ENCODE measurements around the gene AGR2. TPM values are rescaled to one million over a fixed set of nuclear protein-coding genes. Genes with fewer than 3 reads are reported as not detected.
A peak's percentile ranks its signal among the peaks of the same experiment; 100 is the strongest.

Gene AGR2
- total RNA-seq, 4 donors from 2014 or later, result not detected

DNA sequence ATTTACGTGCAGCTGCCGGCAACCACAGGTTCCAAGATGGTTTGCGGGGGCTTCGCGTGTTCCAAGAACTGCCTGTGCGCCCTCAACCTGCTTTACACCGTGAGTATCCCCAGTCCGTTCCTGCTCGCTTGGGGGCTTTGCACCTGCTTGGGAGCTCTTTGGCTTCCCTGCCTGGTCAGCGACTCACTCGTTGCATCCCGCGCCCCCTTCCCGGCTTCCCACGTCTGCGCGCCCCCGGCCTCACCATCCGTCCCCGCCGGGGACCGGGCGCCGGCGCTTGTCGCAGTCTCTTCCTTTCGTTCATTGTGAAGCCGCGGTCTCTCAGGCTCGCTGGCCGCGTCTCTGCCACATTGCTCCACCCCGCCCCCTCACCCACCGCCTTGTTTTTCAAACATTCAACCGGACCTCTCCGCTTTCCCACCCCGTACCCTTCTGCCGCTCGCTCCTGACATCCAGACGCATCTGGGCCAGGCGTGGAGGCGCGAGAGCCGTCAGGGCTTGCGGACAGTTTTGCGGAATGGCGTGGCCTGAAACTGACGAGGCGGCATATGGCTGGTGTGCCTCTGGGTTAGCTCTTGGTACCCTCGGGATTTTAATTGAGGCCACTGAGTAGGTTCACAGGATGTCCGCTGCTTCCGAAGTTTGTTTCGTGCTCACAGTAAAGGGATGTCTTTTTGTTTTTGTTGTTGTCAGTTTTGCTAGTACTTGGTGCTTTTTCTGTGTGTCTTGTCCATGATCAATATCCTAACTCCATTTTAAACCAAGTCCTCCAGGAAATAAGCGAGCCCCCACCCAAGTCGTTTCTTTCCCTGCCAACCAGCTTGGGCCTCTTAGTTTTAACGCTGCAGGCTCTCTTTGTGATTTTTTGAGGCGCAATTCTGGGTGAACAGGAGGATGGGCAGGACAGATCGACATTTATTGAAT lies 50.6 kb downstream of the AGR2 start:
- peak overlapping the region; percentile 46 to 75 (median 72) for H3K4me3 ChIP-seq
- TF ChIP-seq POLR2A (IDR thresholded peaks at IDR 0.05) (no peak), EP300 (IDR thresholded peaks at IDR 0.05) (no peak)
- TF ChIP-seq, protein P1, sequence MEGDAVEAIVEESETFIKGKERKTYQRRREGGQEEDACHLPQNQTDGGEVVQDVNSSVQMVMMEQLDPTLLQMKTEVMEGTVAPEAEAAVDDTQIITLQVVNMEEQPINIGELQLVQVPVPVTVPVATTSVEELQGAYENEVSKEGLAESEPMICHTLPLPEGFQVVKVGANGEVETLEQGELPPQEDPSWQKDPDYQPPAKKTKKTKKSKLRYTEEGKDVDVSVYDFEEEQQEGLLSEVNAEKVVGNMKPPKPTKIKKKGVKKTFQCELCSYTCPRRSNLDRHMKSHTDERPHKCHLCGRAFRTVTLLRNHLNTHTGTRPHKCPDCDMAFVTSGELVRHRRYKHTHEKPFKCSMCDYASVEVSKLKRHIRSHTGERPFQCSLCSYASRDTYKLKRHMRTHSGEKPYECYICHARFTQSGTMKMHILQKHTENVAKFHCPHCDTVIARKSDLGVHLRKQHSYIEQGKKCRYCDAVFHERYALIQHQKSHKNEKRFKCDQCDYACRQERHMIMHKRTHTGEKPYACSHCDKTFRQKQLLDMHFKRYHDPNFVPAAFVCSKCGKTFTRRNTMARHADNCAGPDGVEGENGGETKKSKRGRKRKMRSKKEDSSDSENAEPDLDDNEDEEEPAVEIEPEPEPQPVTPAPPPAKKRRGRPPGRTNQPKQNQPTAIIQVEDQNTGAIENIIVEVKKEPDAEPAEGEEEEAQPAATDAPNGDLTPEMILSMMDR (IDR thresholded peaks at IDR 0.05), result no peak
- peak overlapping the region in 2 of 4 donors; percentile 64 to 72 for H3K27ac ChIP-seq

DNA sequence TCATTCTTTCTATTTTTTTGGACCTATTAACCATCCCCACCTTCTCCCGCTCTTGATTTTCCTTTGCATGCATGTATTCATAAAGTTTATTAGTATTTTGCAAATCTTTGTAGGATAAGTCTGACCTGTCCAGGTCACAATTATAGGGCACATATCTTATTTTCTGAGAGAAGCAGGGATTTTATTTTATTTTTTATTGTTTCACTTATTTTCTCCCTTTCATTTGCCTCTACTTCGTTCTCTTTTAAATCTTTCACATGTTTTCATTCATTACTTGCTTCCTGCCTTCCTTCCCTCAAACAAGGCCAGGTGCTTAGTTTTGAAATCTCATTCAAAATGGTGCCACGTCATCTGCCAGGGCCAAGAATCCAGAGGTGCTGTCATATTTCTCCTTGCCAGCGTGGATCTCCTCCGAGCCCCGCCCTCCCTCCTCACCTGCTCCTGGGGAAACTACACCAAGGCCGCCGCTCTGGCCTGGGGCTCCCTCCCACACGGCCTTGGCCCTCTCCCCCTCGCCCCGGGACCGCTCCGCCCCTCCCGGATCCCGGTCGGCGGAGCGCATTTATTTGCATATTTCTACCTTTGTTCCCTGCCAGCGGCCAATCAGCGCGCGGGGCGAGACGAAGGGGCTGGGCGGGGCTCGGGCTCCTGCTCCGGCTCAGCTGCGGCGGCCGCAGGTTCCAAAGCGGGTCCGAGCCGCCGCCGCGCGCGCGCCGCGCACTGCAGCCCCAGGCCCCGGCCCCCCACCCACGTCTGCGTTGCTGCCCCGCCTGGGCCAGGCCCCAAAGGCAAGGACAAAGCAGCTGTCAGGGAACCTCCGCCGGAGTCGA lies 51.5 kb downstream of the AGR2 start, which contains the start of gene TSPAN13:
TSPAN13 (plus strand) TSS at position 654 of the 830 bp plus-strand sequence. CDS start 213 bp downstream, outside the sequence.
- peak within 1 kb of the TSS in 2 of 4 donors; percentile 64 to 72 for H3K27ac ChIP-seq
- peak in 1 of 2 donors; percentile 13 for DNase-seq (ENCODE audit: low spot score in 2 of 2)
- TF ChIP-seq EP300 (IDR thresholded peaks at IDR 0.05) (no peak), POLR2A (IDR thresholded peaks at IDR 0.05) (peak in 1 of 2 donors; percentile 53)
- TF ChIP-seq, protein P1 (IDR thresholded peaks at IDR 0.05), result no peak

More for the DNA sequence above, 50.6 kb downstream of the AGR2 start:
- peaks cover 0 to 21% (median 4%) of the 10 kb centered on the region in 4 donors for H3K4me1 ChIP-seq
- no peak for DNase-seq (ENCODE audit: low spot score in 2 of 2)
- H3K36me3 ChIP-seq, result no peaks in the 10 kb centered on the region
- H3K27me3 ChIP-seq, result peaks cover 0 to 21% of the 10 kb centered on the region in 2 donors
- no peaks in the 10 kb centered on the region for H3K9me3 ChIP-seq
- 5 to 6% methylated on average over 55 to 58 of the region's 58 CpGs for WGBS, 2 donors

DNA sequence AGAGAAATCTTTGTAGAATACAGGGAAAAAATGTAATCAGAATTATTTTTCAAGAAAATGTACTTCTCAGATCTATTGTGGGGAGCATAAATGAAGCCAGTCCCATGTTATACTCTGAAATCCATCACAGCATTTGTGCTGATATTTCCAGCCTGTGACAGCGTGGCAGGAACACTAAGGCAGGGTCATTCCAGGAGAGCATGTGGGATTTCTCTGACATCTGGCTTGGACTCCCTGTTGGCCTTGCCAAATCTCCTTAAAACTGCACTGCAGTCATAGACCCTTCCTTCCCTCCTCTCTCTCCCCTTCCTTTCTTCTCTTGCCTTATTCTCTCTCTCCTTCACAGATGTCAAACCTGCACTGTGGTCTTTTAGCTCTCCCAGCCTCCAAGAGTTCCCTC lies 57.7 kb downstream of the AGR2 start:
- WGBS, 2 donors, result 44 to 50% methylated on average over 1 of the region's 1 CpG
- no peak for TF ChIP-seq POLR2A (IDR thresholded peaks at IDR 0.05)
- TF ChIP-seq EP300 (IDR thresholded peaks at IDR 0.05), result no peak
- TF ChIP-seq, protein P1 (IDR thresholded peaks at IDR 0.05), result no peak
- DNase-seq (ENCODE audit: low spot score in 2 of 2), result no peak
- no peaks in the 10 kb centered on the region for H3K27me3 ChIP-seq
- H3K4me3 ChIP-seq, result no peak overlapping the region
- no peaks in the 10 kb centered on the region for H3K36me3 ChIP-seq
- no peak overlapping the region for H3K27ac ChIP-seq
- no peaks in the 10 kb centered on the region for H3K9me3 ChIP-seq
- peaks cover 0 to 12% (median 0%) of the 10 kb centered on the region in 4 donors for H3K4me1 ChIP-seq

More for the DNA sequence above, 51.5 kb downstream of the AGR2 start, which contains the start of gene TSPAN13:
- Histone ChIP-seq H3K9me3 (no peaks in the 10 kb centered on the region), H3K27me3 (peaks cover 0 to 21% of the 10 kb centered on the region in 2 donors), H3K36me3 (no peaks in the 10 kb centered on the region), H3K4me3 (peak within 1 kb of the TSS; percentile 46 to 75 (median 72)), H3K4me1 (peaks cover 0 to 21% (median 4%) of the 10 kb centered on the region in 4 donors)
- 5 to 9% methylated on average over 20 to 37 of the region's 48 CpGs for WGBS, 2 donors

DNA sequence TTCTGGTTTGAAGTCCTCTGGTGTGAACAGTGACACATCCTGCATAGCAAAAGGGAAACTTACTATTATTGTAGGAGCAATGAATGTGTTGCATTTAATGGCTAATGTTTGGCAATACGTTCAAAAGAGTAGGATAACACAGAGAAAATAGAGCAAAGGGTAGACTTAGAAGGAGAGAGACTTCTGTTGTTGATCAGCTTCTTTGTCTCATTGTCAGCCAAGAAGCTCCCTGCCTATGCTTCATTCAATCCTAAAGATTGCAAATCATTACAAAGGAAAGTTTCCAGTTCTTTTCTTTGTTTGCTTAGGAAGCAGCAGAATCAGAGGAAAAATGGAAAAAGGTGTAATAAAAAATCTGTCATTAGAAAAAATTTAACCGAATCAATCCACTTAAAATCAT lies 59.2 kb downstream of the AGR2 start:
- Histone ChIP-seq H3K27ac (no peak overlapping the region), H3K36me3 (no peaks in the 10 kb centered on the region), H3K4me3 (no peak overlapping the region), H3K27me3 (no peaks in the 10 kb centered on the region), H3K4me1 (peaks cover 0 to 12% (median 0%) of the 10 kb centered on the region in 4 donors), H3K9me3 (no peaks in the 10 kb centered on the region)
- TF ChIP-seq, protein P1 (IDR thresholded peaks at IDR 0.05), result no peak
- no peak for TF ChIP-seq EP300 (IDR thresholded peaks at IDR 0.05)
- no peak for TF ChIP-seq POLR2A (IDR thresholded peaks at IDR 0.05)
- no peak for DNase-seq (ENCODE audit: low spot score in 2 of 2)
- 62 to 72% methylated on average over 2 of the region's 2 CpGs for WGBS, 2 donors

Measured in tibial nerve (tissue), 4 donors.